TTC549 (cell line): ENCODE data around the gene RXRB.

Experiments used
- FAIRE-seq: peaks from 2 replicates; lab custom pipeline; 2012; peaks lifted over from hg19 to GRCh38; lab: Jason Lieb, UNC

RXRB gene

DNA sequence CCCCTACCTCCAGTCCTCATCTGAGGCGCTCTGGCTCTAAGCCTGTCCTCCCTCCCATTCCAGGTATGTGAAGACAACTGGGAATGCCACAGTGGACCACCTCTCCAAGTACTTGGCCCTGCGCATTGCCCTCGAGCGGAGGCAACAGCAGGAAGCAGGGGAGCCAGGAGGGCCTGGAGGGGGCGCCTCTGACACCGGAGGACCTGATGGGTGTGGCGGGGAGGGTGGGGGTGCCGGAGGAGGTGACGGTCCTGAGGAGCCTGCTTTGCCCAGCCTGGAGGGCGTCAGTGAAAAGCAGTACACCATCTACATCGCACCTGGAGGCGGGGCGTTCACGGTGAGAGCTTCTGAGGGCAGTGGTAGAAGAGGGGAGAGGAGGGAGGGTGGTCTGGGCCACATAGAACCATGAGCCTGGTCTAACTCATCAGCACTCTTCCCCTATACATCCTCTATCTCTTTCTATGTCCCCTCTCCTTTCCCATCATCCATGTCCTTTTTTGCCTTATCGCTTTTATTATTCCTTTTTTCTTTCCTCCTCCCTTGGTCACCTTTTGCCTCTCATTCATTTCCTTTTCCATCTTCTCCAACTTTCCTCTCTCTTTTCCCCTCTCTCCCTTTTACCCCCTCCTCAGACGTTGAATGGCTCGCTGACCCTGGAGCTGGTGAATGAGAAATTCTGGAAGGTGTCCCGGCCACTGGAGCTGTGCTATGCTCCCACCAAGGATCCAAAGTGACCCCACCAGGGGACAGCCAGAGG, 11.4 kb upstream of the RXRB start:
- no peak for FAIRE-seq

- FAIRE-seq: no peak
Measured at GRCh38 chr6:33211136-33211535, 10.7 kb upstream of the RXRB start.

DNA sequence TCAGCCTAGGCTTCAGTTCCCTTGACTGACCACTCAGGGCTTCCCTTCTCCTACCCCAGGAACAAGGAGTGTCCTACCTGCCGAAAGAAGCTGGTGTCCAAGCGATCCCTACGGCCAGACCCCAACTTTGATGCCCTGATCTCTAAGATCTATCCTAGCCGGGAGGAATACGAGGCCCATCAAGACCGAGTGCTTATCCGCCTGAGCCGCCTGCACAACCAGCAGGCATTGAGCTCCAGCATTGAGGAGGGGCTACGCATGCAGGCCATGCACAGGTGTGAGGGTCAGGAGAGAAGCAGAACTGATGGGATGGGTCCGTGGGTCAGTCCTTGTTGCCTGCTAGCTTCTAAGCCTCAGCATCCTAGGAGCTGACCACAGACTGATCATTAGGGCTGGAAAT, 9.4 kb upstream of the RXRB start:
- no peak for FAIRE-seq

DNA sequence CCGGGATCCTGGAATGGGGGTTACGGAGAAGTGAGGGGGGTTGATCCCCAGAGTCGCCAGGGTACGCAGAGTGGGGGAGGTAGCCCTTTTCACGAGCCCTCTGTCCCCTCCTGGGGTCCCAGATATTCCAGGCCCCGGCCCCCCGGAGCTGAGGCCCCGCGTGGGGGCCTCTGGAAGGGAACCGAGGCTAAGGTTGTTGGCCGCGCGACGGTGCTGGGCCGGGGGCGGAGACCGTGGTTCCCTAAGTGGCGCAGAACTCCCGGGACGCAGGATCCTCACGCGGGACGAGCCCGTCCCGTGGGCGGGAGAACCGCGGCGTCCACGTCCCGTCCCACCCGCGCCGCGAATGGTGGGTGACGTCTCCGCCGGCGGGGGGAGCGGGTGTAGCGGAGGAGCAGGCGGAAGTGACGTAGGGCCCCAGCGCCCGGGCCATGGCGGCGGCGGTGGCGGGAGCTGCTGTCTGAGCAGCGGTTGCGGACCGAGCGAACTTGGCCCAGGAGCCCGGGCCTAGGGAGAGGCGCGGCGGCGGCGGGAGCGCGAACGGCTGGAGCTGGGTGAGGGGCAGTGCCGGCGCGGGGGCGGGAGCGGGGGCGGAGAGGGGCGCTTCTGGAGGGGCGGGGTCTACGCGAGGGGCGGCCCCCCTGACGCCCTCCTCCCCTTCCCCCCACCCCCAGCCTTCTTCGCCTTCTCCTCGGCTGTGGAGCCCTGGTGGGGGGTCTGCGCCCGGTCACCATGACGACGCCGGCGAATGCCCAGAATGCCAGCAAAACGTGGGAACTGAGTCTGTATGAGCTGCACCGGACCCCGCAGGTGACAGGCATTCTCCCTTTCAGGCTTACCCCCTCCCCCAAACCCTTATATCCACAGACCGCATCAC, 7.9 kb upstream of the RXRB start, which contains the start of gene RING1:
RING1 (plus strand) TSS at position 410 of the 877 bp plus-strand sequence; CDS start at position 733, 323 bp downstream.
- FAIRE-seq: no peak

DNA sequence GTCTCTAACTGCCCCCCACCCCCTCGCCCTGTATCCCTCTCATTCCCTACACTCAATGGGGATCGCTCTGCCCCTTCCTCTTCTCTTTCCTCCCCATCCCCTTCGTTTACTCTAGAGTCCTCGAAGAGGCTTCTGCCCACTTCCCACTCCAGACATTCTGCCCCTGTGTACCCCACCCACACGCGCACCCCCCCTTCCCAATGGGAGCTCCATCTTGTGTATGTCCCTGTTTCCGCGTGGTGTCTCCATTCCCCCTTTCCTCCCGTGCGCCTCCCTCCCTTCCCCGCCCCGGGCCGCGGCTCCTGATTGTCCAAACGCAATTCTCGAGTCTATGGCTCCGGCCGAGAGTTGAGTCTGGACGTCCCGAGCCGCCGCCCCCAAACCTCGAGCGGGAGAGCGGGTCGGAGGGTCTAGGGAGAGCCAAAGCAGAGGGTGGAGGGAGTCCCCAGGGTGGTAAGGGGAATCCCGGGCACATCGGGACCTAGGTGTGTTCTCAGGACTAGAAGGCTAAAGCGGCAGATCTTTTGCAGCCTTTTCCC, 7.2 kb upstream of the RXRB start:
- FAIRE-seq: no peak

- no peak for FAIRE-seq
Measured at GRCh38 chr6:33206864-33207551, 6.5 kb upstream of the RXRB start.

DNA sequence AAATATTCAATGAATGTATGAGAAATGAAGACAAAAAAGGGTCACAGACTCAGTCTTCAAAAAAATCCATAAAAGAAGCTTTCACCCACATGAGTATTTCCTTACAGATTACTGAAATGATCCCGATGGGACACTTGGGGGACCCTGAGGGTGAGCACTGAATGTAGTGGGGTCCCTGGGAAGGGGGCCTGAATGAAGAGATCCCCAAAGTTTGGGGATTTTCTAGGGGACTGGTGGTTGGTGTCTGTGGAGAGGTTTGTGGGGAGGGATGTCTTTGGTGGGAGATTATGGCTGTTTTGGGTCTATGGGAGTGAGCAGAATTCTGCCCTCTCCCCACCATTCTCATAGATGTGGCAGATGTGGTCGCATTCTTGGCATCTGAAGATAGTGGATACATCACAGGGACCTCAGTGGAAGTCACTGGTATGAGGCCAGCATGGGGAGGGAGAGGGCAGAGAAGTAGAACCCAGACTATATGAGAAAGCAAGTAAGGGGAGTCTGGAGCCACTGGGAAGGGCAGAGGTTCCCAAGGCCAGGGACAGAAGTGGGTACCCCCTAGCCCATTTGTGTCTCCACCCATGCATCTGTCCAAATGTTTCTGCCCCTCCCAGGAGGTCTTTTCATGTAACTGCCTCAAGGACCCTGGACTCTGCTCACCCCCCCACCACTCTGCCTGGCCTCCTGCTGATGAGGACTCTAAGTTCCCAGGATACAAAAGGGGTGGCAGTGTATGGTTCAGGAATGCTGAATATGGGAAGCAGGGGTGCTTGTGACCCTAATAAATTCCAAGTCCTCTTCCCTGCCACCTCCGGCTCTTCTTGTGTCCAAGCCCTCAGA, 5.8 kb upstream of the RXRB start:
- no peak for FAIRE-seq

DNA sequence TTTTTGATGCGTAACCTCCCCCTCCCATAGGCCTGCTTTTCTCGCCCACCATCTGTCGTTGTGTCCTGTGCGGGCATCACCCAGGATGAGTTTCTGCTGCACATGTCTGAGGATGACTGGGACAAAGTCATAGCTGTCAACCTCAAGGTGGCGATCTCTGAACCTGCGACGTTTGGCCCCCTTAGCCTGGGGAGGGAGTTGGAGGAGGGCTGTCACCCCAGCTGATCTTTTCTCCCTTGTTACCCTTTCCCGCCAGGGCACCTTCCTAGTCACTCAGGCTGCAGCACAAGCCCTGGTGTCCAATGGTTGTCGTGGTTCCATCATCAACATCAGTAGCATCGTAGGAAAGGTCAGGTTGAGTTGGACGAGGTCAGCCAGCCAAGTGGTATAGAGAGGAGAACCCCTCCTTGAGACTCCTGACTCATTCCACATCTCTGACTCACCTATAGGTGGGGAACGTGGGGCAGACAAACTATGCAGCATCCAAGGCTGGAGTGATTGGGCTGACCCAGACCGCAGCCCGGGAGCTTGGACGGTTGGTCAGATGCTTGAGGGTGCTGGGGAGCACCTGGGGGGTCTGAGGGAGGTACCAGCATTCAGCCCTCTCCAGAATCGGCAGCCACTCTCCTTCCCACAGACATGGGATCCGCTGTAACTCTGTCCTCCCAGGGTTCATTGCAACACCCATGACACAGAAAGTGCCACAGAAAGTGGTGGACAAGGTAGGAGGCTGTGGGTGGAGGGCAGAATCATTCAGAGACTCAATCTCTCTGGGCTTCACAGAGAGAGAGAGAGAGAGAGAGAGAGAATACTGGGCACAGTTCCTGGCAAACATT, 4.9 kb upstream of the RXRB start:
- FAIRE-seq: no peak

- no peak for FAIRE-seq
Measured at GRCh38 chr6:33204415-33205190, 4.1 kb upstream of the RXRB start, which contains the start of gene HSD17B8. Gene HSD17B8 (plus strand): TSS chr6:33204655. CDS start chr6:33204669, 14 bp downstream.

- no peak for FAIRE-seq
Measured at GRCh38 chr6:33204165-33204414, 3.6 kb upstream of the RXRB start.

- no peak for FAIRE-seq
Measured at GRCh38 chr6:33203443-33204164, 3.1 kb upstream of the RXRB start.

DNA sequence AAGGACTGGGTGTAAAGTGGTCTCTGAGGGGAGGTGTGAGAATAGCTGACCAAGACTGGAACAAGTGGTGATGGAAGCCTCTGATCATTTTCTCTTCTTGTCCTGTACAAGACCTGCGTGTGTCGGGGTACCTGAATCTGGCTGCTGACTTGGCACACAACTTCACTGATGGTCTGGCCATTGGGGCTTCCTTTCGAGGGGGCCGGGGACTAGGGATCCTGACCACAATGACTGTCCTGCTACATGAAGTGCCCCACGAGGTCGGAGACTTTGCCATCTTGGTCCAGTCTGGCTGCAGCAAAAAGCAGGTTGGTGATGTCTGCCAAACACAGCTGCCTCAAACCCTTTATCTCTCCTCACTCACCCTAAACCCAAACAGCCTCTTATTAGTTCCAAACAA, 2.3 kb upstream of the RXRB start:
- no peak for FAIRE-seq

GRCh38 chr6:33201935-33202334, 1.5 kb upstream of the RXRB start:
- no peak for FAIRE-seq

GRCh38 chr6:33201147-33201545, 681 bp upstream of the RXRB start:
- FAIRE-seq: no peak

GRCh38 chr6:33199687-33200218, 712 bp downstream of the RXRB start:
- FAIRE-seq: no peak

DNA sequence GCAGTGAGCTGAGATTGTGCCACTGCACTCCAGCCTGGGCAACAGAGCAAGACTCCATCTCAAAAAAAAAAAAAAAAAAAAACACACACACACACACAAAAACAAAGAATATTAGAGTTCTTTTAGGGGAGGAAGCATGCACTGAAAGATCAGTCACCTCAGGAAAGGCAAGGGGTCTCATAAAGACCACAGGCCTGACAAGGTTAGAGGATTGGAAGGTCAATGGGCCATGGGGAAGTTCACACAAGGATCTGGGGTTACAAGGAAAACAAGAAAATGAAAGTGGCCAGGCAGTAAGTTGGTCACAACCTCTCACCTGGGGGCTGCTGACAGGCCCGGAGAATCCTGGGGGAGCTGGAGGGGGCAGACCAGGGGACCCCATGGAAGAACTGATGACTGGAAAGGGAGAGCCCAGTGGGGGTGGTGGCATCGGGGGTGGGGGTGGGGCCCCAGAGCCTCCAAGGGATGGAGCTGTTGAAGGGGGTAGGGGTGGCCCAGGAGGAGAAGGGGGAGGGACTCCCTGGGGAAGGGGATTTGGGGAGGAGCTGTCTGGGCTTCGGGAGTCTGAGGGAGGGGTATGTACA, 1.5 kb downstream of the RXRB start:
- no peak for FAIRE-seq

DNA sequence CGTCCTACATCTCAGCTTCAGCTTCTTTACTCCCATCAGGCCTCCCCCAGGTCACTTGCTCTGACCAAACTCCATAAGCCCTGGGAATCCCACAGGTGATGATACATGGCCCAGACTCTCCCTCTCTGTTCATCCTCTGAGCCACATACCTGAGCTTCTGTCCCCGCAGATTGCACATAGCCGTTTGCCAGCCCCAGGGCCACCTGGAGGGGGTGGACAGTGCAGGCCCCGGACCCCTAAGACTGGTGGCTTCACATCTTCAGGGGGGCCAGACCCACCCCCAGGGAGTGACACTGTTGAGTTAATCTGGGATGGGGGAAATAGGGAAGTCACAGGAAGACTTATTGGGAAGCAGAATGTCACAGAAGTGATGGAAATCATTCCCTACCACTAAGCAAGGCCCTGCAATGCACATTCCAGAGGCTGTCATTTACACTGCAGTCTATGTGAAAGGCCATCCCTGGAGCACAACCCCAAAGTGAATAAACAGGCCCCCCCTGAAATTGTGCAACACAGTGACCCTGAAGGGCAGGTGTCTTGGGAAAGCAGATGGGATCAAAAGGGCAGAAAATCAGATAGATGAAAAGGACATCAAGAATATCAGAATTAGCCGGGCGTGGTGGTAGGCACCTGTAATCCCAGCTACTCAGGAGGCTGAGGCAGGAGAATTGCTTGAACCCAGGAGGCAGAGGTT, 2.2 kb downstream of the RXRB start:
- no peak for FAIRE-seq

DNA sequence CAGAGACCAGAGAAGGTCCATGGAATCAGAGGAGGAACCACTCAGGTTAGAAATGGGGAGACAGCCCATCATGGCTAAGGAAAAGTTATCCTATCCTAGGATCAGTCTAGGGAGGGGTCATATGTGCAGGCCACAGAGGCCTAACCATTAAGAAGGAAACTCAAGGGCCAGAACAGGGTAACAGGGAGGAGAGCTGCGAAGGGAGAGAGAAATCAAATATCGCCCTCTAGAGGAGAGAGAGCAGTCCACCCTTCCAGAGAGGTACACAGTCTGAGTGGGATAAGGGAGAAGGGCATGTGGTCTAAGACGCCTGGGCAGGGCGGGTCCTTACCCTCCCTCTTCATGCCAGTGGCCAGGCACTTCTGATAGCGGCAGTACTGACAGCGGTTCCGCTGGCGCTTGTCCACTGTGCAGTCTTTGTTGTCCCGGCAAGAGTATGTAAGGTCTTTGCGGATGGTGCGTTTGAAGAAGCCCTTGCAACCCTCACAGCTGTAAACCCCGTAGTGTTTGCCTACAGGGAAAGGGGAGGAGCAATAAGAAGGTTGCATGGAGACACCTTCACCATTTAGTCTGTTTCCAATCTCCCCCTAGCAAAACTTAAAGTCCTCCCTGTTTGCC, 2.9 kb downstream of the RXRB start:
- no peak for FAIRE-seq
